ENCODE measurements around the gene INSYN2A. TPM values are rescaled to one million over a fixed set of nuclear protein-coding genes. Genes with fewer than 3 reads are reported as not detected.
A peak's percentile ranks its signal among the peaks of the same experiment; 100 is the strongest.

Gene INSYN2A, protein sequence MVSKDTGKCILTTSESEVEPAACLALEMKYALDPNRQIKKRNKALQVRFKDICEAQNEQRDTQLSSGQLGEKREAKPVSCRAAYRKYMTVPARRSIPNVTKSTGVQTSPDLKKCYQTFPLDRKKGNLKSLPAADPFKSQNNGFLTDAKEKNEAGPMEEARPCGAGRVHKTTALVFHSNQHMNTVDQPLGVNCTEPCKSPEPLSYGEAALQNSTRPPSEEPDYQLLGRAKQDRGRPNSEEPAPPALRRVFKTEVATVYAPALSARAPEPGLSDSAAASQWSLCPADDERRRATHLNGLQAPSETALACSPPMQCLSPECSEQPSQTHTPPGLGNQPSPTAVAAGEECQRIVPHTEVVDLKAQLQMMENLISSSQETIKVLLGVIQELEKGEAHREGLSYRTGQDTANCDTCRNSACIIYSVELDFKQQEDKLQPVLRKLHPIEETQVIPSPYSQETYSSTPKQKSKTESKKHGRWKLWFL
- total RNA-seq (0.28 TPM), polyA plus RNA-seq (ENCODE audit: insufficient read depth, low read depth, low replicate concordance) (not detected)
- long read RNA-seq, donor 1, result 0 reads
- long read RNA-seq, donor 2, result 0 reads
- long read RNA-seq, donor 3, result 0 reads
- long read RNA-seq, donor 4, result 0 reads
- long read RNA-seq, donor 5, result 0 reads
- long read RNA-seq, donor 6, result 0 reads
- long read RNA-seq, donor 7, partial matches to known transcripts, result 0 of 5 reads
- long read RNA-seq, donor 7, other reads (novel, unspliced or antisense), result 5 of 5 reads
- long read RNA-seq, donor 8, result 0 reads
- long read RNA-seq, donor 9, result 0 reads
- long read RNA-seq, donor 10, result 0 reads

GRCh38 chr10:127196282-127197153 lies at the start of gene INSYN2A:
Gene INSYN2A, minus strand, starts transcription at chr10:127196591. Its CDS starts 20,196 bp downstream, at chr10:127176395.
- Histone ChIP-seq H3K4me1 (ENCODE audit: control insufficient read depth in 2 of 3, insufficient read depth in 2 of 3, low read depth in 1 of 3, low read length in 3 of 3) (peaks cover 0 to 10% (median 0%) of the 10 kb centered on the region in 3 donors), H3K27me3 (ENCODE audit: control insufficient read depth, insufficient read depth, low read length) (no peaks in the 10 kb centered on the region), H3K9ac (ENCODE audit: low read length in 3 of 3) (no peak within 1 kb of the TSS), H3K9me3 (ENCODE audit: control insufficient read depth in 2 of 3, insufficient read depth in 1 of 3, low read length in 3 of 3) (no peaks in the 10 kb centered on the region), H3K36me3 (ENCODE audit: control insufficient read depth in 2 of 3, insufficient read depth in 3 of 3, low read length in 3 of 3) (peaks cover 0 to 5% (median 2%) of the 10 kb centered on the region in 3 donors), H3K4me3 (ENCODE audit: low read length in 3 of 3) (peak within 1 kb of the TSS; percentile 7 to 45 (median 29)), H3K27ac (ENCODE audit: low read depth in 2 of 2, low read length in 2 of 2) (peak within 1 kb of the TSS in 1 of 2 donors; percentile 8)
- intact Hi-C loops (cut with DNase I), result no loop called here
- DNase-seq (peak; percentile 74 to 86 (median 83)), FAIRE-seq (no peak)
- TF ChIP-seq, protein P1, sequence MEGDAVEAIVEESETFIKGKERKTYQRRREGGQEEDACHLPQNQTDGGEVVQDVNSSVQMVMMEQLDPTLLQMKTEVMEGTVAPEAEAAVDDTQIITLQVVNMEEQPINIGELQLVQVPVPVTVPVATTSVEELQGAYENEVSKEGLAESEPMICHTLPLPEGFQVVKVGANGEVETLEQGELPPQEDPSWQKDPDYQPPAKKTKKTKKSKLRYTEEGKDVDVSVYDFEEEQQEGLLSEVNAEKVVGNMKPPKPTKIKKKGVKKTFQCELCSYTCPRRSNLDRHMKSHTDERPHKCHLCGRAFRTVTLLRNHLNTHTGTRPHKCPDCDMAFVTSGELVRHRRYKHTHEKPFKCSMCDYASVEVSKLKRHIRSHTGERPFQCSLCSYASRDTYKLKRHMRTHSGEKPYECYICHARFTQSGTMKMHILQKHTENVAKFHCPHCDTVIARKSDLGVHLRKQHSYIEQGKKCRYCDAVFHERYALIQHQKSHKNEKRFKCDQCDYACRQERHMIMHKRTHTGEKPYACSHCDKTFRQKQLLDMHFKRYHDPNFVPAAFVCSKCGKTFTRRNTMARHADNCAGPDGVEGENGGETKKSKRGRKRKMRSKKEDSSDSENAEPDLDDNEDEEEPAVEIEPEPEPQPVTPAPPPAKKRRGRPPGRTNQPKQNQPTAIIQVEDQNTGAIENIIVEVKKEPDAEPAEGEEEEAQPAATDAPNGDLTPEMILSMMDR (IDR thresholded peaks at IDR 0.05; ENCODE audit: borderline replicate concordance, extremely low read depth, insufficient read depth), result no peak

GRCh38 chr10:127245456-127245855 lies 49.1 kb upstream of the INSYN2A start:
- Histone ChIP-seq H3K4me1 (ENCODE audit: control insufficient read depth in 2 of 3, insufficient read depth in 2 of 3, low read depth in 1 of 3, low read length in 3 of 3) (no peaks in the 10 kb centered on the region), H3K27ac (ENCODE audit: low read depth in 2 of 2, low read length in 2 of 2) (no peak overlapping the region), H3K36me3 (ENCODE audit: control insufficient read depth in 2 of 3, insufficient read depth in 3 of 3, low read length in 3 of 3) (peaks cover 0 to 7% (median 2%) of the 10 kb centered on the region in 3 donors), H3K27me3 (ENCODE audit: control insufficient read depth, insufficient read depth, low read length) (no peaks in the 10 kb centered on the region), H3K4me3 (ENCODE audit: low read length in 3 of 3) (no peak overlapping the region), H3K9me3 (ENCODE audit: control insufficient read depth in 2 of 3, insufficient read depth in 1 of 3, low read length in 3 of 3) (no peaks in the 10 kb centered on the region), H3K9ac (ENCODE audit: low read length in 3 of 3) (no peak overlapping the region)
- TF ChIP-seq, protein P1 (IDR thresholded peaks at IDR 0.05; ENCODE audit: borderline replicate concordance, extremely low read depth, insufficient read depth), result no peak
- DNase-seq, result no peak
- FAIRE-seq, result no peak
- intact Hi-C loops (cut with DNase I), result no loop called here

GRCh38 chr10:127243490-127244272 lies 47.3 kb upstream of the INSYN2A start:
- TF ChIP-seq, protein P1 (IDR thresholded peaks at IDR 0.05; ENCODE audit: borderline replicate concordance, extremely low read depth, insufficient read depth), result peak; percentile 39
- intact Hi-C loops (cut with DNase I), result no loop called here
- Histone ChIP-seq H3K9me3 (ENCODE audit: control insufficient read depth in 2 of 3, insufficient read depth in 1 of 3, low read length in 3 of 3) (no peaks in the 10 kb centered on the region), H3K4me3 (ENCODE audit: low read length in 3 of 3) (no peak overlapping the region), H3K4me1 (ENCODE audit: control insufficient read depth in 2 of 3, insufficient read depth in 2 of 3, low read depth in 1 of 3, low read length in 3 of 3) (no peaks in the 10 kb centered on the region), H3K27ac (ENCODE audit: low read depth in 2 of 2, low read length in 2 of 2) (no peak overlapping the region), H3K9ac (ENCODE audit: low read length in 3 of 3) (no peak overlapping the region), H3K36me3 (ENCODE audit: control insufficient read depth in 2 of 3, insufficient read depth in 3 of 3, low read length in 3 of 3) (peaks cover 0 to 5% (median 0%) of the 10 kb centered on the region in 3 donors), H3K27me3 (ENCODE audit: control insufficient read depth, insufficient read depth, low read length) (no peaks in the 10 kb centered on the region)
- DNase-seq (peak in 3 of 5 donors; percentile 34 to 42 (median 42)), FAIRE-seq (no peak)

All from kidney (tissue), 22 donors.